Lower leg skin (tissue), 3 donors: ENCODE results near the gene TMEM218.

Experiments
- POLR2A ChIP-seq, 2 donors: fragments of 450-650 bp; IDR thresholded peaks; one replicate each; pipeline ENCODE4 v1.6.1; 2016 to 2017; ENCODE audit warnings: antibody characterized with exemption in 2 of 2, mild to moderate bottlenecking in 1 of 2, moderate library complexity in 1 of 2
- TF ChIP-seq, protein P1 (sequence below), 3 donors: fragments of 450-650 bp; IDR thresholded peaks; one replicate each; pipeline ENCODE4 v1.5.1; 2016; ENCODE audit warnings: antibody characterized with exemption in 3 of 3, mild to moderate bottlenecking in 3 of 3, moderate library complexity in 2 of 3

DNA sequence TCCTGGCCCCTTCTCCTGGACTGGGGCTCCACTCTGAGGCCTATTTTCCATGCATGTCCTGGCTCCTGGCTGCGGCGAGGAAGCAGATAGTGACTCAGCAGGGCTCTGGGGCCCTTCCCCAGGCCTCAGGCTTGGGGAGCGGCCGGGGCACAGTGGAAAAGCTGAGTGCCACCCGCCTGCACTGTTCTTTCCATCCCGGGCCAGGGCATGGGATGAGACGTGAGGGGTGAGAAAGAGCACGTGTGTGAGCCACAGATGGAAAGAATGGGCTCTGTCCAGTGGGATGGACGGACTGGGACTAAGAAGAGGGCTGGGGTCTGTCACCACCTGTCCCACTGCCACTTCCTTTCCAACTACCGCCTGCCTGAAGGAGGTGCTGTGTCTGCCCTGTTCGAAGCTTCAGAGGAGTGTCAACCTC, 35.5 kb downstream of the TMEM218 start:
- TF ChIP-seq POLR2A (IDR thresholded peaks at IDR 0.05), result no peak
- TF ChIP-seq, protein P1, sequence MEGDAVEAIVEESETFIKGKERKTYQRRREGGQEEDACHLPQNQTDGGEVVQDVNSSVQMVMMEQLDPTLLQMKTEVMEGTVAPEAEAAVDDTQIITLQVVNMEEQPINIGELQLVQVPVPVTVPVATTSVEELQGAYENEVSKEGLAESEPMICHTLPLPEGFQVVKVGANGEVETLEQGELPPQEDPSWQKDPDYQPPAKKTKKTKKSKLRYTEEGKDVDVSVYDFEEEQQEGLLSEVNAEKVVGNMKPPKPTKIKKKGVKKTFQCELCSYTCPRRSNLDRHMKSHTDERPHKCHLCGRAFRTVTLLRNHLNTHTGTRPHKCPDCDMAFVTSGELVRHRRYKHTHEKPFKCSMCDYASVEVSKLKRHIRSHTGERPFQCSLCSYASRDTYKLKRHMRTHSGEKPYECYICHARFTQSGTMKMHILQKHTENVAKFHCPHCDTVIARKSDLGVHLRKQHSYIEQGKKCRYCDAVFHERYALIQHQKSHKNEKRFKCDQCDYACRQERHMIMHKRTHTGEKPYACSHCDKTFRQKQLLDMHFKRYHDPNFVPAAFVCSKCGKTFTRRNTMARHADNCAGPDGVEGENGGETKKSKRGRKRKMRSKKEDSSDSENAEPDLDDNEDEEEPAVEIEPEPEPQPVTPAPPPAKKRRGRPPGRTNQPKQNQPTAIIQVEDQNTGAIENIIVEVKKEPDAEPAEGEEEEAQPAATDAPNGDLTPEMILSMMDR (IDR thresholded peaks at IDR 0.05), result no peak
